ACHN (cell line): ENCODE results near the gene GLIPR2.

ENCODE experiments used
- DNase-seq: peaks from one replicate; pipeline ENCODE4 v3.0.0-alpha.2; 2015
- in situ Hi-C: cut with HindIII; loops from 2 replicates; pipeline ENCODE4 v1.10.0; 2017; ENCODE audit warnings: low sequenced_read_pairs, low pct_ligation_motif_present, low pct_unique_long_range_greater_than_20kb

Gene GLIPR2

GRCh38 chr9:36210722-36211121 lies 74.2 kb downstream of the GLIPR2 start:
- in situ Hi-C loops, result loop anchor here (25.0 kb wide), 1 partner anchor 152 kb away; no protein-coding TSS in a partner anchor
- no peak for DNase-seq

- no peak for DNase-seq
- in situ Hi-C loops, result loop anchor here (25.0 kb wide), 1 partner anchor 151 kb away; no protein-coding TSS in a partner anchor
These were observed 75.0 kb downstream of the GLIPR2 start for GRCh38 chr9:36211510-36211909.

GRCh38 chr9:36213387-36213786 lies 76.9 kb downstream of the GLIPR2 start:
- in situ Hi-C loops, result loop anchor here (25.0 kb wide), 1 partner anchor 149 kb away; no protein-coding TSS in a partner anchor

More at GRCh38 chr9:36213387-36213786, 76.9 kb downstream of the GLIPR2 start:
- no peak for DNase-seq
